22Rv1 (cell line): ENCODE measurements around the gene ABHD4.

Experiments used
- ZFX ChIP-seq: fragments of 450-650 bp; IDR thresholded peaks from 2 replicates; pipeline ENCODE4 v1.6.1; 2017; ENCODE audit warnings: antibody characterized with exemption, borderline replicate concordance
- TF ChIP-seq, protein P1 (sequence below): fragments of 450-650 bp; IDR thresholded peaks from 2 replicates; pipeline ENCODE4 v1.5.1; 2017; ENCODE audit warnings: mild to moderate bottlenecking

- TF ChIP-seq, protein P1, sequence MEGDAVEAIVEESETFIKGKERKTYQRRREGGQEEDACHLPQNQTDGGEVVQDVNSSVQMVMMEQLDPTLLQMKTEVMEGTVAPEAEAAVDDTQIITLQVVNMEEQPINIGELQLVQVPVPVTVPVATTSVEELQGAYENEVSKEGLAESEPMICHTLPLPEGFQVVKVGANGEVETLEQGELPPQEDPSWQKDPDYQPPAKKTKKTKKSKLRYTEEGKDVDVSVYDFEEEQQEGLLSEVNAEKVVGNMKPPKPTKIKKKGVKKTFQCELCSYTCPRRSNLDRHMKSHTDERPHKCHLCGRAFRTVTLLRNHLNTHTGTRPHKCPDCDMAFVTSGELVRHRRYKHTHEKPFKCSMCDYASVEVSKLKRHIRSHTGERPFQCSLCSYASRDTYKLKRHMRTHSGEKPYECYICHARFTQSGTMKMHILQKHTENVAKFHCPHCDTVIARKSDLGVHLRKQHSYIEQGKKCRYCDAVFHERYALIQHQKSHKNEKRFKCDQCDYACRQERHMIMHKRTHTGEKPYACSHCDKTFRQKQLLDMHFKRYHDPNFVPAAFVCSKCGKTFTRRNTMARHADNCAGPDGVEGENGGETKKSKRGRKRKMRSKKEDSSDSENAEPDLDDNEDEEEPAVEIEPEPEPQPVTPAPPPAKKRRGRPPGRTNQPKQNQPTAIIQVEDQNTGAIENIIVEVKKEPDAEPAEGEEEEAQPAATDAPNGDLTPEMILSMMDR: no peak
- no peak for TF ChIP-seq ZFX
Observed at GRCh38 chr14:22573804-22574203, 24.3 kb upstream of the ABHD4 start.
